Panc1 (cell line): ENCODE results near the gene ACOT8.

Source experiments
- CTCF ChIP-seq: fragments of 450-650 bp; IDR thresholded peaks from 2 replicates; pipeline ENCODE4 v1.5.1; 2017; ENCODE audit warnings: mild to moderate bottlenecking
- POLR2AphosphoS5 ChIP-seq: IDR thresholded peaks from 2 replicates; pipeline ENCODE4 v1.6.1; 2012; ENCODE audit warnings: mild to moderate bottlenecking, low read depth, low read length, moderate library complexity
- REST ChIP-seq, 2 experiments: IDR thresholded peaks; 2 replicates each; pipeline ENCODE4 v1.6.1; 2011 to 2012; ENCODE audit warnings: low read depth in 2 of 2, control low read depth in 1 of 2, low read length in 1 of 2, mild to moderate bottlenecking in 1 of 2, moderate library complexity in 1 of 2; ENCODE audit not compliant: insufficient read depth in 1 of 2
- SIN3A ChIP-seq: IDR thresholded peaks from 2 replicates; pipeline ENCODE4 v1.6.1; 2012; ENCODE audit warnings: low read depth, mild to moderate bottlenecking, low read length, moderate library complexity, borderline replicate concordance; ENCODE audit not compliant: insufficient read depth
- TCF7L2 ChIP-seq: IDR thresholded peaks from 2 replicates; pipeline ENCODE4 v1.6.1; 2011; ENCODE audit warnings: mild to moderate bottlenecking, low read depth, low read length, inconsistent platforms

GRCh38 chr20:45848421-45848820 is 8.8 kb downstream of the ACOT8 start:
- TF ChIP-seq CTCF, result no peak
- TF ChIP-seq POLR2AphosphoS5, result no peak
- no peak for TF ChIP-seq REST (IDR thresholded peaks at IDR 0.05; ENCODE audit: insufficient read depth in 1 of 2, low read depth in 2 of 2, low read length in 1 of 2)
- no peak for TF ChIP-seq SIN3A
- no peak for TF ChIP-seq TCF7L2
